ENCODE measurements around the gene FBXL19. TPM values are rescaled to one million over a fixed set of nuclear protein-coding genes. Genes with fewer than 3 reads are reported as not detected.

The FBXL19 gene
- total and polyA plus RNA-seq, 9 of the 15 experiments (the other 6 are each of a cell fraction or from before 2014, with no cell fraction given) = 0.13 to 48.0 (median 13.5) TPM; not detected in 1

- TF ChIP-seq NELFE (IDR thresholded peaks at IDR 0.05; ENCODE audit: insufficient read depth, insufficient read length) (no peak), ZNF175 (CRISPR knock-in tag; IDR thresholded peaks at IDR 0.05; ENCODE audit: low read depth) (no peak), TAF7 (tag; IDR thresholded peaks at IDR 0.05) (peak; percentile 44; the same call in 1 of the 2 replicates), ZBTB5 (IDR thresholded peaks at IDR 0.05) (peak; percentile 96), SLC30A9 (CRISPR knock-in tag; IDR thresholded peaks at IDR 0.05) (no peak), HEY1 (CRISPR knock-in tag; IDR thresholded peaks at IDR 0.05; ENCODE audit: borderline replicate concordance) (no peak), AFF1 (IDR thresholded peaks at IDR 0.05; ENCODE audit: low read depth in 1 of 2, partially characterized antibody in 2 of 2) (peak in 1 of 2 experiments; percentile 72), SP2 (IDR thresholded peaks at IDR 0.05; ENCODE audit: extremely low read depth, low read depth, low read length, poor library complexity, severe bottlenecking) (no peak), HOMEZ (CRISPR knock-in tag; IDR thresholded peaks at IDR 0.05) (no peak), GTF2A2 (tag; IDR thresholded peaks at IDR 0.05) (no peak), MEIS2 (IDR thresholded peaks at IDR 0.05; ENCODE audit: partially characterized antibody) (no peak), FUS (optimal IDR thresholded peaks at IDR 0.05; ENCODE audit: low read depth, low read length) (peak; percentile 86), KLF16 (IDR thresholded peaks at IDR 0.05) (no peak), RFX7 (CRISPR knock-in tag; IDR thresholded peaks at IDR 0.05) (no peak), ZNF589 (CRISPR knock-in tag; IDR thresholded peaks at IDR 0.05; ENCODE audit: low read depth) (no peak; the same call in 1 of the 2 replicates)
- TF ChIP-seq, protein P1, sequence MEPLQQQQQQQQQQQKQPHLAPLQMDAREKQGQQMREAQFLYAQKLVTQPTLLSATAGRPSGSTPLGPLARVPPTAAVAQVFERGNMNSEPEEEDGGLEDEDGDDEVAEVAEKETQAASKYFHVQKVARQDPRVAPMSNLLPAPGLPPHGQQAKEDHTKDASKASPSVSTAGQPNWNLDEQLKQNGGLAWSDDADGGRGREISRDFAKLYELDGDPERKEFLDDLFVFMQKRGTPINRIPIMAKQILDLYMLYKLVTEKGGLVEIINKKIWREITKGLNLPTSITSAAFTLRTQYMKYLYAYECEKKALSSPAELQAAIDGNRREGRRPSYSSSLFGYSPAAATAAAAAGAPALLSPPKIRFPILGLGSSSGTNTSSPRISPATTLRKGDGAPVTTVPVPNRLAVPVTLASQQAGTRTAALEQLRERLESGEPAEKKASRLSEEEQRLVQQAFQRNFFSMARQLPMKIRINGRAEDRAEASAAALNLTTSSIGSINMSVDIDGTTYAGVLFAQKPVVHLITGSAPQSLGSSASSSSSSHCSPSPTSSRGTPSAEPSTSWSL (CRISPR knock-in tag; IDR thresholded peaks at IDR 0.05; ENCODE audit: borderline replicate concordance) = no peak
- TF ChIP-seq, protein P2, sequence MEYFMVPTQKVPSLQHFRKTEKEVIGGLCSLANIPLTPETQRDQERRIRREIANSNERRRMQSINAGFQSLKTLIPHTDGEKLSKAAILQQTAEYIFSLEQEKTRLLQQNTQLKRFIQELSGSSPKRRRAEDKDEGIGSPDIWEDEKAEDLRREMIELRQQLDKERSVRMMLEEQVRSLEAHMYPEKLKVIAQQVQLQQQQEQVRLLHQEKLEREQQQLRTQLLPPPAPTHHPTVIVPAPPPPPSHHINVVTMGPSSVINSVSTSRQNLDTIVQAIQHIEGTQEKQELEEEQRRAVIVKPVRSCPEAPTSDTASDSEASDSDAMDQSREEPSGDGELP (CRISPR knock-in tag; IDR thresholded peaks at IDR 0.05; ENCODE audit: borderline replicate concordance) = peak; percentile 88
Measured at GRCh38 chr16:30957456-30958174, 34.2 kb downstream of the FBXL19 start, which contains the start of gene SETD1A (continued).

Measured in K562 (cell line).